SK-N-SH treated with all-trans-retinoic acid at 6 μM for 48 hours (cell line): ENCODE results near the gene GPR156.

Source experiments
- CSRNP3 ChIP-seq: fragments of 250-450 bp; sonication (Bioruptor Pico); IDR thresholded peaks from 2 replicates; pipeline ENCODE4 v1.5.1; 2021; ENCODE audit warnings: mild to moderate bottlenecking, moderate library complexity
- GLIS3 ChIP-seq: fragments of 250-450 bp; sonication (Bioruptor Pico); IDR thresholded peaks from 2 replicates; pipeline ENCODE4 v1.5.0; 2020; ENCODE audit warnings: mild to moderate bottlenecking, moderate library complexity
- OSR1 ChIP-seq: fragments of 250-450 bp; sonication (Bioruptor Pico); IDR thresholded peaks from 2 replicates; pipeline ENCODE4 v1.8.0; 2022; ENCODE audit warnings: moderate library complexity, mild to moderate bottlenecking, inconsistent platforms
- PATZ1 ChIP-seq: fragments of 250-450 bp; sonication (Bioruptor Pico); IDR thresholded peaks from 2 replicates; pipeline ENCODE4 v1.8.0; 2020; ENCODE audit warnings: mild to moderate bottlenecking, moderate library complexity, borderline replicate concordance
- POU6F1 ChIP-seq: fragments of 250-450 bp; sonication (Bioruptor Pico); IDR thresholded peaks from 2 replicates; pipeline ENCODE4 v1.8.0; 2021; ENCODE audit warnings: low read depth, mild to moderate bottlenecking, moderate library complexity, borderline replicate concordance
- PPARA ChIP-seq: fragments of 250-450 bp; sonication (Bioruptor Pico); IDR thresholded peaks from 2 replicates; pipeline ENCODE4 v1.5.0; 2020; ENCODE audit warnings: mild to moderate bottlenecking, borderline replicate concordance
- RARB ChIP-seq: fragments of 250-450 bp; sonication (Bioruptor Pico); IDR thresholded peaks from 2 replicates; pipeline ENCODE4 v1.8.0; 2021; ENCODE audit warnings: mild to moderate bottlenecking, moderate library complexity
- SNAI2 ChIP-seq: fragments of 250-450 bp; sonication (Bioruptor Pico); IDR thresholded peaks from 2 replicates; pipeline ENCODE4 v1.5.0; 2020; ENCODE audit warnings: mild to moderate bottlenecking, moderate library complexity
- TCF4 ChIP-seq: fragments of 250-450 bp; sonication (Bioruptor Pico); IDR thresholded peaks from 2 replicates; pipeline ENCODE4 v1.8.0; 2021; ENCODE audit warnings: mild to moderate bottlenecking, moderate library complexity, borderline replicate concordance
- TSHZ2 ChIP-seq: fragments of 250-450 bp; sonication (Bioruptor Pico); IDR thresholded peaks from 2 replicates; pipeline ENCODE4 v1.5.0; 2020; ENCODE audit warnings: mild to moderate bottlenecking, moderate library complexity
- ZC3H10 ChIP-seq: fragments of 250-450 bp; sonication (Bioruptor Pico); IDR thresholded peaks from 2 replicates; pipeline ENCODE4 v1.5.1; 2021; ENCODE audit warnings: mild to moderate bottlenecking, moderate library complexity
- ZFP3 ChIP-seq: fragments of 250-450 bp; sonication (Bioruptor Pico); IDR thresholded peaks from 2 replicates; pipeline ENCODE4 v1.5.0; 2020; ENCODE audit warnings: mild to moderate bottlenecking, moderate library complexity
- ZNF565 ChIP-seq: fragments of 450-650 bp; formaldehyde crosslinking; conservative IDR thresholded peaks from 2 replicates; pipeline ENCODE4 v1.5.0; 2020; ENCODE audit warnings: low read depth, mild to moderate bottlenecking, moderate library complexity

GRCh38 chr3:120272286-120272685, 12.7 kb downstream of the GPR156 start:
- TF ChIP-seq PATZ1 (CRISPR knock-in tag) (no peak), ZC3H10 (CRISPR knock-in tag) (no peak), ZNF565 (CRISPR knock-in tag) (no peak), SNAI2 (CRISPR knock-in tag) (no peak), RARB (CRISPR knock-in tag) (no peak), OSR1 (CRISPR knock-in tag) (no peak), GLIS3 (CRISPR knock-in tag) (no peak), TSHZ2 (CRISPR knock-in tag) (no peak), POU6F1 (CRISPR knock-in tag) (no peak), PPARA (CRISPR knock-in tag) (no peak), CSRNP3 (CRISPR knock-in tag) (no peak), TCF4 (CRISPR knock-in tag) (no peak), ZFP3 (CRISPR knock-in tag) (no peak)
